Skeletal muscle tissue (tissue), 2 donors: ENCODE results near the gene RHBDL2. TPM values are rescaled to one million over a fixed set of nuclear protein-coding genes. Genes with fewer than 3 reads are reported as not detected.

Source experiments
- small RNA-seq: library from RNA; depleted of rRNA; stranded (forward); fragments of <200 nt; gene quantifications from one replicate; pipeline ENCODE3, GENCODE V24; 2014
- total RNA-seq: library from RNA; depleted of rRNA; stranded (reverse); fragments of >200 nt; gene quantifications from one replicate; pipeline ENCODE4 v1.2.3, GENCODE V29; 2014

The RHBDL2 gene
- total RNA-seq, 1 donor from 2014 or later = 0.52 TPM

Small RNA genes lying within 50 kb of the gene (small RNA-seq; reads per million reads assigned to genes)
- gene GJA9-MYCBP = not detected
- not detected for gene RF00019
- not detected for gene RNU6-605P

Other genes with a start within 250 kb of the RHBDL2 start
- gene RRAGC, start 82.1 kb downstream of the RHBDL2 start, total RNA-seq = 17.7 TPM
- 10.4 TPM for gene MYCBP, start 68.5 kb downstream of the RHBDL2 start, total RNA-seq
- gene GJA9, start 60.2 kb downstream of the RHBDL2 start, total RNA-seq = not detected
- gene AKIRIN1, start 49.4 kb upstream of the RHBDL2 start, total RNA-seq = 26.1 TPM
- 503 TPM for gene NDUFS5, start 84.5 kb upstream of the RHBDL2 start, total RNA-seq